ENCODE data around the gene GOT1. TPM values are rescaled to one million over a fixed set of nuclear protein-coding genes. Genes with fewer than 3 reads are reported as not detected.

The GOT1 gene
- total RNA-seq, 1 experiment from 2014 or later, result 59.8 TPM

GRCh38 chr10:99410876-99411275 lies 19.5 kb downstream of the GOT1 start:
- no peaks in the 10 kb centered on the region for H3K9me3 ChIP-seq
- Mint-ChIP-seq H3K4me1 (ENCODE audit: low read depth, unreplicated experiment) (peaks cover 12% of the 10 kb centered on the region), H3K4me3 (ENCODE audit: unreplicated experiment) (no peak overlapping the region), H3K27me3 (ENCODE audit: insufficient read depth, unreplicated experiment) (no peaks in the 10 kb centered on the region), H3K27ac (ENCODE audit: unreplicated experiment) (no peak overlapping the region), H3K36me3 (ENCODE audit: insufficient read depth, unreplicated experiment) (peaks cover 35% of the 10 kb centered on the region), H3K9me3 (ENCODE audit: unreplicated experiment) (no peaks in the 10 kb centered on the region)
- intact Hi-C loops (cut with micrococcal nuclease; ENCODE audit: unreplicated experiment), result no loop called here
- H3K36me3 ChIP-seq (ENCODE audit: control insufficient read depth, insufficient read depth, low read length), result peaks cover under 1% of the 10 kb centered on the region; the same call in 1 of the 2 replicates
- DNase-seq, result no peak
- H3K4me3 ChIP-seq (ENCODE audit: low read depth, low read length), result no peak overlapping the region
- H3K27me3 ChIP-seq (replicated peaks; ENCODE audit: control insufficient read depth, insufficient read depth, low read length), result no peaks in the 10 kb centered on the region
- CTCF ChIA-PET, result no interaction called here
- no peak for TF ChIP-seq CTCF (IDR thresholded peaks at IDR 0.05; ENCODE audit: insufficient read depth in 1 of 2, low read depth in 1 of 2, low read length in 1 of 2, severe bottlenecking in 1 of 2, unreplicated experiment in 1 of 2)
- no TSS peak for BruUV-seq (replicated peaks)
- peaks cover 11% of the 10 kb centered on the region for H3K4me1 ChIP-seq
- POLR2A ChIA-PET, result no interaction called here

GRCh38 chr10:99410146-99410545 lies 20.3 kb downstream of the GOT1 start:
- POLR2A ChIA-PET, result no interaction called here
- H3K9me3 Mint-ChIP-seq (ENCODE audit: unreplicated experiment), result no peaks in the 10 kb centered on the region
- peaks cover 11% of the 10 kb centered on the region for H3K4me1 ChIP-seq
- H3K36me3 Mint-ChIP-seq (ENCODE audit: insufficient read depth, unreplicated experiment), result peaks cover 37% of the 10 kb centered on the region
- no peaks in the 10 kb centered on the region for H3K9me3 ChIP-seq
- no peak for DNase-seq
- no TSS peak for BruUV-seq (replicated peaks)
- CTCF ChIA-PET, result no interaction called here
- H3K27me3 Mint-ChIP-seq (ENCODE audit: insufficient read depth, unreplicated experiment), result no peaks in the 10 kb centered on the region
- H3K36me3 ChIP-seq (ENCODE audit: control insufficient read depth, insufficient read depth, low read length), result peaks cover 3% of the 10 kb centered on the region; the same call in 1 of the 2 replicates
- no peak overlapping the region for H3K4me3 ChIP-seq (ENCODE audit: low read depth, low read length)
- intact Hi-C loops (cut with micrococcal nuclease; ENCODE audit: unreplicated experiment), result no loop called here
- H3K27ac Mint-ChIP-seq (ENCODE audit: unreplicated experiment), result no peak overlapping the region
- no peak overlapping the region for H3K4me3 Mint-ChIP-seq (ENCODE audit: unreplicated experiment)
- no peaks in the 10 kb centered on the region for H3K27me3 ChIP-seq (replicated peaks; ENCODE audit: control insufficient read depth, insufficient read depth, low read length)
- no peak for TF ChIP-seq CTCF (IDR thresholded peaks at IDR 0.05; ENCODE audit: insufficient read depth in 1 of 2, low read depth in 1 of 2, low read length in 1 of 2, severe bottlenecking in 1 of 2, unreplicated experiment in 1 of 2)
- H3K4me1 Mint-ChIP-seq (ENCODE audit: low read depth, unreplicated experiment), result peaks cover 12% of the 10 kb centered on the region

- POLR2A ChIA-PET, result no interaction called here
- H3K36me3 Mint-ChIP-seq (ENCODE audit: insufficient read depth, unreplicated experiment), result peaks cover 55% of the 10 kb centered on the region
- TF ChIP-seq CTCF (IDR thresholded peaks at IDR 0.05; ENCODE audit: insufficient read depth in 1 of 2, low read depth in 1 of 2, low read length in 1 of 2, severe bottlenecking in 1 of 2, unreplicated experiment in 1 of 2), result no peak
Observed at GRCh38 chr10:99406149-99406548, 24.3 kb downstream of the GOT1 start.

More at GRCh38 chr10:99406149-99406548, 24.3 kb downstream of the GOT1 start:
- no peaks in the 10 kb centered on the region for H3K27me3 ChIP-seq (replicated peaks; ENCODE audit: control insufficient read depth, insufficient read depth, low read length)
- no peak for DNase-seq
- H3K4me1 Mint-ChIP-seq (ENCODE audit: low read depth, unreplicated experiment), result no peaks in the 10 kb centered on the region
- no peak overlapping the region for H3K4me3 Mint-ChIP-seq (ENCODE audit: unreplicated experiment)
- no peaks in the 10 kb centered on the region for H3K9me3 ChIP-seq
- intact Hi-C loops (cut with micrococcal nuclease; ENCODE audit: unreplicated experiment), result no loop called here
- peaks cover 3% of the 10 kb centered on the region; the same call in 1 of the 2 replicates for H3K36me3 ChIP-seq (ENCODE audit: control insufficient read depth, insufficient read depth, low read length)
- CTCF ChIA-PET, result no interaction called here
- H3K9me3 Mint-ChIP-seq (ENCODE audit: unreplicated experiment), result no peaks in the 10 kb centered on the region
- no peak overlapping the region for H3K4me3 ChIP-seq (ENCODE audit: low read depth, low read length)
- no peak overlapping the region for H3K27ac Mint-ChIP-seq (ENCODE audit: unreplicated experiment)
- no peaks in the 10 kb centered on the region for H3K4me1 ChIP-seq
- no TSS peak for BruUV-seq (replicated peaks)
- no peaks in the 10 kb centered on the region for H3K27me3 Mint-ChIP-seq (ENCODE audit: insufficient read depth, unreplicated experiment)

Data from Caco-2 (cell line).